Activated B cell treated with CpG ODN at 0.5 μM for 24 hours (primary cell): ENCODE results near the gene SLC2A10. TPM values are rescaled to one million over a fixed set of nuclear protein-coding genes. Genes with fewer than 3 reads are reported as not detected.

ENCODE experiments used
- ATAC-seq: fragments of 200-7000 bp; cut with Tn5 transposase; one replicate; pipeline ENCODE4 v1.10.0; 2021; ENCODE audit warnings: low read depth, mild to moderate bottlenecking, moderate library complexity
- CTCF ChIA-PET: fragments of 350-600 bp; sonication (Branson Sonifier 250); formaldehyde crosslinking; loops from one replicate; lab custom pipeline; 2021; ENCODE audit warnings: antibody characterized with exemption; lab: Charles Lee
- POLR2A ChIA-PET: fragments of 350-600 bp; sonication (Branson Sonifier 250); formaldehyde crosslinking; loops from one replicate; lab custom pipeline; 2021; ENCODE audit warnings: antibody characterized with exemption; lab: Charles Lee
- DNase-seq: peaks from one replicate; pipeline ENCODE4 v3.0.0; 2022
- H3K27ac Mint-ChIP-seq: one replicate; pipeline ENCODE4 v1.8.0; 2020; ENCODE audit warnings: mixed read lengths
- H3K27me3 Mint-ChIP-seq: one replicate; pipeline ENCODE4 v1.8.0; 2021; ENCODE audit warnings: mixed read lengths
- H3K36me3 Mint-ChIP-seq: one replicate; pipeline ENCODE4 v1.8.0; 2021; ENCODE audit warnings: low read depth, mixed read lengths
- H3K4me1 Mint-ChIP-seq: one replicate; pipeline ENCODE4 v1.8.0; 2021; ENCODE audit warnings: mixed read lengths
- H3K4me3 Mint-ChIP-seq: one replicate; pipeline ENCODE4 v1.8.0; 2020; ENCODE audit warnings: mild to moderate bottlenecking, mixed read lengths
- H3K9me3 Mint-ChIP-seq: one replicate; pipeline ENCODE4 v1.8.0; 2020; ENCODE audit warnings: mixed read lengths
- intact Hi-C: fragments of 100-400 bp; cut with micrococcal nuclease; formaldehyde crosslinking; loops from one replicate; pipeline ENCODE4 v1.15.1; 2024
- total RNA-seq: library from RNA; stranded (reverse); gene quantifications from 2 replicates; pipeline ENCODE4 v1.2.3, GENCODE V29; 2022
- TF ChIP-seq, protein P1 (sequence below): fragments of 200-600 bp; IDR thresholded peaks from one replicate; pipeline ENCODE4 v1.8.0; 2022; ENCODE audit warnings: antibody characterized with exemption, mild to moderate bottlenecking

Gene SLC2A10
- total RNA-seq, 1 donor from 2014 or later, result not detected

DNA sequence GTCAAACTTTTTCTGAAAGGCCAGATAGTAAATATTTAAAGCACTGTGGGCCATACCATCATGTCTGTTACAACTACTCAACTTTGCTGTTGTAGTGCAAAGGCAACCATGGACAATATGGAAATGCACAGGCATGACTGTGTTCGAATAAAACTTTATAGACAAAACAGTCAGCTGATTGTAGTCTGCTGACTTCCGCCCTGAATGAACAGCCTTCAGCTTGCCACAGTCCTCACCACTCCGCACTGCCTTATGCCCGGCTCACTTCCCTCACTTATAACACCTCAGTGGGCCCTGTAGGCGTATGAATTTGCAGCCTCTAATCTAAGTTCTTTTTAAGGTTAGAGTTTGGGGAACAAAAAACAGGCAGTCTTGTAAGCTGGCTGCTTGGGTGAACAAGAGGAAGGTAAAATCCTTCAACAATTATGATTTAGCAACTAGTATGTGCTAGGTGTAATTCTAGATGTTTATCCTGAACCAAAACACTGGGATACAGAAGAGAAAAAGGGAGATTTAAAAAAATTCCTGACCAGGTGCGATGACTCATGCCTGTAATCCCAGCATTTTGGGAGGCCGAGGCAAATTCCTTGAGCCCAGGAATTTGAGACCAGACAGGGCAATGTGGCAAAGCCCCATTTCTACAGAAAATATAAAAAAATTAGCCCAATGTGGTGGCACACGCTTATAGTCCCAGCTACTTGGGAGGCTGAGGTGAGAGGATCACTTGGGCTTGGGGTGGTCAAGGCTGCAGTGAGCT, 6.8 kb upstream of the SLC2A10 start:
- no peak overlapping the region for H3K27ac Mint-ChIP-seq
- no peak overlapping the region for H3K4me3 Mint-ChIP-seq
- H3K9me3 Mint-ChIP-seq, result peaks cover 9% of the 10 kb centered on the region
- TF ChIP-seq, protein P1, sequence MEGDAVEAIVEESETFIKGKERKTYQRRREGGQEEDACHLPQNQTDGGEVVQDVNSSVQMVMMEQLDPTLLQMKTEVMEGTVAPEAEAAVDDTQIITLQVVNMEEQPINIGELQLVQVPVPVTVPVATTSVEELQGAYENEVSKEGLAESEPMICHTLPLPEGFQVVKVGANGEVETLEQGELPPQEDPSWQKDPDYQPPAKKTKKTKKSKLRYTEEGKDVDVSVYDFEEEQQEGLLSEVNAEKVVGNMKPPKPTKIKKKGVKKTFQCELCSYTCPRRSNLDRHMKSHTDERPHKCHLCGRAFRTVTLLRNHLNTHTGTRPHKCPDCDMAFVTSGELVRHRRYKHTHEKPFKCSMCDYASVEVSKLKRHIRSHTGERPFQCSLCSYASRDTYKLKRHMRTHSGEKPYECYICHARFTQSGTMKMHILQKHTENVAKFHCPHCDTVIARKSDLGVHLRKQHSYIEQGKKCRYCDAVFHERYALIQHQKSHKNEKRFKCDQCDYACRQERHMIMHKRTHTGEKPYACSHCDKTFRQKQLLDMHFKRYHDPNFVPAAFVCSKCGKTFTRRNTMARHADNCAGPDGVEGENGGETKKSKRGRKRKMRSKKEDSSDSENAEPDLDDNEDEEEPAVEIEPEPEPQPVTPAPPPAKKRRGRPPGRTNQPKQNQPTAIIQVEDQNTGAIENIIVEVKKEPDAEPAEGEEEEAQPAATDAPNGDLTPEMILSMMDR, result no peak
- peaks cover 36% of the 10 kb centered on the region for H3K27me3 Mint-ChIP-seq
- CTCF ChIA-PET, result no interaction called here
- intact Hi-C loops, result no loop called here
- DNase-seq (no peak), ATAC-seq (no peak)
- no peaks in the 10 kb centered on the region for H3K4me1 Mint-ChIP-seq
- H3K36me3 Mint-ChIP-seq, result no peaks in the 10 kb centered on the region
- POLR2A ChIA-PET, result interaction anchor here (0.6 to 1.0 kb wide), 2 partner anchors 8 to 12 kb away, joined by 3 to 4 read pairs; no protein-coding TSS in a partner anchor

DNA sequence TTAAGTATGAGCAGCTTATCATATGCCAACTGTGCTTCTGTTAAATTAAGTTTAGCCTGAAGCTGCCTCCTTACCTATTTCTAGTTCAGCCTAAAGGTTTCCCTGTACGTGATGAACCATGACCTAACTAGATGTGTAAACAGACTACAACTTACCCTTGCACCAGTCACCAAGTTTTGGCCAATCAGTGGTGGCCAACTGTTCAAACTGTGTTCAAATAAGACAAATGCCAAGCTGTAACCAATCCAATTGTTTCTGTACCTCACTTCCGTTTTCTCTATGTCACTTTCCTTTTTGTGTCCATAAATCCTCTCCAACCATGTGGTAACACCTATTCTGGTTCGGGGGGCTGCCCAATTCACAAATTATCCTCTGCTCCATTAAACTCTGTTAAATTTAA, 6.0 kb upstream of the SLC2A10 start:
- H3K27ac Mint-ChIP-seq, result no peak overlapping the region
- ATAC-seq, result no peak
- H3K36me3 Mint-ChIP-seq, result no peaks in the 10 kb centered on the region
- peaks cover 9% of the 10 kb centered on the region for H3K9me3 Mint-ChIP-seq
- TF ChIP-seq, protein P1, result no peak
- intact Hi-C loops, result no loop called here
- ChIA-PET CTCF (no interaction called here), POLR2A (interaction anchor here (1.0 kb wide), 1 partner anchor 9 kb away, joined by 3 read pairs; no protein-coding TSS in a partner anchor)
- H3K4me1 Mint-ChIP-seq, result no peaks in the 10 kb centered on the region
- H3K27me3 Mint-ChIP-seq, result peaks cover 40% of the 10 kb centered on the region
- H3K4me3 Mint-ChIP-seq, result no peak overlapping the region
- no peak for DNase-seq

DNA sequence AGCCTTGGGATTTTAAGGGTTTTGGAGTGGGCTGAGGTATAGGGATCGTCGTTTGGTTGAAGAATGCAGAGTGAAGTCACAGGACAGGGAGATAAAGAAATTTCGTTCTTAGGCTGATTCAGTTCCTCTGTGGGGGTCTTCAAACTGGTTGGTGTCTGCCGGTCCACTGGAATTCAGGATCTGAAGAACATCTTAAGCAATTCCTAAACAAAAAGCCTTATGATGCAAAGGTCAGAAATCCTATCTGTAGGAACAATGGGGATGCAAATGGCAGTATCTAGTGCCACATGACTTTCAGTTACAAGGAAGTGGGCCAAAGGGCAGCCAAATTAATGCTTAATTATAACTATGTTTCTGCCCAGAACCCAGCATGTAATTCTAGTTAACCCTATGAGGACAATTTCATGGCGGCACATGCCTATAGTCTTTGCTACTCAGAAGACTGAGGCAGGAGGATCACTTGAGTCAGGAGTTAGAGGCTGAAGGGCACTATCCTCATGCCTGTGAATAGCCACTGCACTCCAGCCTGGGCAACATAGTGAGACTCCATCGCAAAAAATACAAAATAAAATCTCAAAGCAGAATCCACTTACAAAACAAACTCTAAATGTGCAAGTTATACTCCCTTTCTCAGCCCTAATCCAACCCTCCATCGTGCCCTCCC, 4.6 kb upstream of the SLC2A10 start:
- ChIA-PET POLR2A (interaction anchor here (0.7 kb wide), 1 partner anchor 524 kb away, joined by 6 read pairs; no protein-coding TSS in a partner anchor), CTCF (no interaction called here)
- Mint-ChIP-seq H3K9me3 (peaks cover 9% of the 10 kb centered on the region), H3K27ac (no peak overlapping the region), H3K27me3 (peaks cover 46% of the 10 kb centered on the region), H3K4me1 (peaks cover 5% of the 10 kb centered on the region), H3K36me3 (no peaks in the 10 kb centered on the region), H3K4me3 (no peak overlapping the region)
- DNase-seq (no peak), ATAC-seq (no peak)
- intact Hi-C loops, result no loop called here
- TF ChIP-seq, protein P1, result no peak

DNA sequence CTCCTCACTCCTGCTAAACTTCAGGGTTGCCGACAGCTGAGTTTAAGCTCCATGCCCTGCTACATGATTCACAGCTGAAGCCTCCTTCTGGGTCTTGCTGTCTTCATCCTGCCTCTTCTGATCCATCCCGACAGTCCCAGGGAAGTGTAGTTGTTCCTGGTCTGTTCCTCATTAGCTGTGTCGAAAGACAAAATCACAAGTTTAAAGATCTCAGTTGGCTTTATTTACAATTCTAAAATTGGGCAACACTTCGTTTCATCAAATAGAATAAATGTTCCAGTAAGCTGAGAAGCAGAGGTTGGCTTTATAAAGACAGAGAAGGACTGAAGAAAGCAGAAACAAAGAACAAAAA, 4.1 kb upstream of the SLC2A10 start:
- ATAC-seq (no peak), DNase-seq (no peak)
- intact Hi-C loops, result no loop called here
- H3K9me3 Mint-ChIP-seq, result peaks cover 9% of the 10 kb centered on the region
- TF ChIP-seq, protein P1, result no peak
- no peak overlapping the region for H3K27ac Mint-ChIP-seq
- peaks cover 47% of the 10 kb centered on the region for H3K27me3 Mint-ChIP-seq
- H3K36me3 Mint-ChIP-seq, result no peaks in the 10 kb centered on the region
- CTCF ChIA-PET, result no interaction called here
- POLR2A ChIA-PET, result no interaction called here
- H3K4me3 Mint-ChIP-seq, result no peak overlapping the region
- H3K4me1 Mint-ChIP-seq, result peaks cover 10% of the 10 kb centered on the region

DNA sequence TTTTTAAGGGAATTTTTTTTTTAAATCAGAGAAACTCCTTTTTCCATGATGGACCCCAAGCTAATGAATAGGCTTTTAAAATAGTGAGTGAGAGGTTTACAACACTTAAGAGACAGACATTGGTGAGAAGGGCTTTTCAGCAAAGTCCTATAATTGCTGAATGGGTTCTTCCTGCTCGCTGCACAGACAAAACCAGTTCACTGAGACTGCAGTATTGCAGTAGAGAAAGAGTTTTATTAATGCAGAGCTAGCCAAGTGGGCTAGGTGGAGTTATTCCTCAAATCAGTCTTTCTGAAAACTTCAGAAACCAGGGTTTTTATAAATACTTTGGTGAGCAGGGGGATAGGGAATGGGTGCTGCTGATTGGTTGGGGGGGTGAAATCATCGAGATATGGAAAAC, 3.2 kb upstream of the SLC2A10 start:
- peaks cover 9% of the 10 kb centered on the region for H3K9me3 Mint-ChIP-seq
- TF ChIP-seq, protein P1, result no peak
- DNase-seq (no peak), ATAC-seq (no peak)
- ChIA-PET POLR2A (no interaction called here), CTCF (no interaction called here)
- H3K27me3 Mint-ChIP-seq, result peaks cover 49% of the 10 kb centered on the region
- no peak overlapping the region for H3K27ac Mint-ChIP-seq
- no peak overlapping the region for H3K4me3 Mint-ChIP-seq
- H3K36me3 Mint-ChIP-seq, result no peaks in the 10 kb centered on the region
- intact Hi-C loops, result no loop called here
- peaks cover 10% of the 10 kb centered on the region for H3K4me1 Mint-ChIP-seq
